ENCODE measurements around the gene SMAP2.
A peak's percentile ranks its signal among the peaks of the same experiment; 100 is the strongest.
"Not testable (repeated sequence)": the region's sequence is repeated elsewhere in the genome, so short reads cannot be mapped to it uniquely, and the experiment has no call there.

SMAP2 gene

DNA sequence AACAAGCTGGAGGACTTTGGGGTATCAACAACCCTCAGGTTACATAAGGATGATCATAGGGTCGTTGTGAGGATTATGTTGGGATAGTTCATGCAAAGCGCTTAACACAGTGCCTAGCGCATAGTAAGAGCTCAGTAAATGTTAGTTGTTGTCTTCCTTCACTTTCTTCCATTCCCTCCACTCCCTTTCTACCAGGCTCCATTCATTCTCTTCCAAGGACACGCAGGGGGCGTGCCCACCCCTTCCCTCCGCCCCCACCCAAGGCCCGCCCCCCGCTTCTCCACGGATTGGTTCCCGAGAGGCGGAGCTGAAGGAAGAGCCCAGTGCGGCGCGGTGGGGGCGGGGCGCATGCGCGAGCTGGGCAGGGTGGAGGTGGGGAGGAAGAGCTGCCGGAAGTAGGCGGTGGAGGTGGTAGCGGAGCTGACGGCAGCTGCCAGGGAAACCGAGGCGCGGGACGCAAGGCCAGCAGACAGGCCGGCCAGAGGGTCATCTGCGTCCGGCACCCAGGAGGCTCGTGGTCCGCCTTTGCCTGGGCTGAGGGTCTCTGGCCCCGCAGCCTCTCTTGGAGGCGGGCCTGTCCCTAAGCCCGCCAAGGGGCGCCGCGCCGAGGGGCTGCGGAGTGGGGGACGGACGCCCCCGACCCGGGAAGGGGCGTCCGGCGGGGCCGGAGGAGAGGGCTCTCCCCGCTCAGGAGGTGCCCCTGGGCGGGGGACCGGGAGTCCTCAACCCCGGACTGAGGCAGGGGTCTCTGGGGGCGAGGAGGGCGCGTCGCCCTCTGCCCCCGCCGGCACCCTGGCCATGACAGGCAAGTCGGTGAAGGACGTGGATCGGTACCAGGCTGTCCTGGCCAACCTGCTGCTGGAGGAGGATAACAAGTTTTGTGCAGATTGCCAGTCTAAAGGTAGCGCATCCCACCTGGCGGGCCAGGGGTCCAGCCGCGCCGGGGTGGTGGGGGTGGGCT, at the start of gene SMAP2:
SMAP2 (plus strand) TSS at position 405 of the 961 bp plus-strand sequence; CDS start at position 799, 394 bp downstream.
- H3K36me3 ChIP-seq (ENCODE audit: control insufficient read depth in 1 of 2, insufficient read depth in 2 of 2, low read length in 2 of 2): no peaks in the 10 kb centered on the region
- H3K4me1 ChIP-seq (ENCODE audit: control insufficient read depth in 1 of 2, insufficient read depth in 2 of 2, low read length in 2 of 2): peaks cover 11 to 15% of the 10 kb centered on the region in 2 donors
- H3K27ac ChIP-seq (ENCODE audit: low read depth, low read length): peak within 1 kb of the TSS; percentile 91
- H3K9ac ChIP-seq (ENCODE audit: low read depth in 1 of 2, low read length in 2 of 2): peak within 1 kb of the TSS; percentile 90 to 94
- H3K9me3 ChIP-seq (ENCODE audit: control insufficient read depth in 1 of 2, low read length in 2 of 2): no peaks in the 10 kb centered on the region
- peak within 1 kb of the TSS; percentile 84 to 92 for H3K4me3 ChIP-seq (ENCODE audit: low read depth in 1 of 2, low read length in 2 of 2)
- no peaks in the 10 kb centered on the region for H3K27me3 ChIP-seq (ENCODE audit: control insufficient read depth in 1 of 2, insufficient read depth in 2 of 2, low read length in 2 of 2)

DNA sequence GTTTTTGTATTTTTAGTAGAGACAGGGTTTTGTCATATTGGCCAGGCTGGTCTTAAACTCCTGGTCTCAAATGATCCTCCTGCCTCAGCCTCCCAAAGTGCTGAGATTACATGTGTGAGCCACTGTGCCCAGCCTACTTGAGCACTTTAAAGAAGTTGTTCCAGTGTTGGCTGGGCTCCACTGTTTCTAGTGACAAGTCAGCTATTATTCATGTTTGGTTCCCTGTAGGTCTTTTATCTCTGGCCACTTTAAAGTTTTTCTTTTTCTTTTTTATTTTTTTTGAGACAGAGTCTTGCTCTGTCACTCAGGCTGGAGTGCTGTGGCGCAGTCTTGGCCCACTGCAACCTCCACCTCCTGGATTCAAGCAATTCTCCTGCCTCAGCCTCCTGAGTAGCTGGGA, 42.1 kb upstream of the SMAP2 start:
- not testable (repeated sequence) for H3K4me1 ChIP-seq (ENCODE audit: control insufficient read depth in 1 of 2, insufficient read depth in 2 of 2, low read length in 2 of 2); H3K36me3 ChIP-seq (ENCODE audit: control insufficient read depth in 1 of 2, insufficient read depth in 2 of 2, low read length in 2 of 2); H3K9ac ChIP-seq (ENCODE audit: low read depth in 1 of 2, low read length in 2 of 2); H3K27me3 ChIP-seq (ENCODE audit: control insufficient read depth in 1 of 2, insufficient read depth in 2 of 2, low read length in 2 of 2); H3K9me3 ChIP-seq (ENCODE audit: control insufficient read depth in 1 of 2, low read length in 2 of 2); H3K27ac ChIP-seq (ENCODE audit: low read depth, low read length); H3K4me3 ChIP-seq (ENCODE audit: low read depth in 1 of 2, low read length in 2 of 2)

DNA sequence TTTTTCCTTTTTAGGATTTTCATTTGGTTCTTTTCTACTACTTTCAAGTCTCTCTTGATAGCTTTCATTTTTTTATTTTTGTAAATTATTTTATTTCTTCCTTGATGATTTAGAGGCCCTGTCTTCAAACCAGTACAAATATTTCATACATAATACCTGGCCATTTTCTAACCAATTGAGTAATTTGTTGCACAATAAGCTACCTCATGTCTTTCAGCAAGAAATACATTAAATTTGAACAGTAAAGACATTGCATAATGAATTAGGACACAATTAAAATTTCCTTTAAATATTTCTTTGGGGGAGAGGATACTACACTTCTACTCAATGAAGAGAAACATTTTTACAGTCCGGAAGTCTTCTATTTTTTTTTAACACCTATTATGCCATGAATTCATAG, 40.8 kb upstream of the SMAP2 start:
- Histone ChIP-seq H3K4me3 (ENCODE audit: low read depth in 1 of 2, low read length in 2 of 2) (no peak overlapping the region), H3K27me3 (ENCODE audit: control insufficient read depth in 1 of 2, insufficient read depth in 2 of 2, low read length in 2 of 2) (no peaks in the 10 kb centered on the region), H3K27ac (ENCODE audit: low read depth, low read length) (no peak overlapping the region), H3K9me3 (ENCODE audit: control insufficient read depth in 1 of 2, low read length in 2 of 2) (no peaks in the 10 kb centered on the region), H3K36me3 (ENCODE audit: control insufficient read depth in 1 of 2, insufficient read depth in 2 of 2, low read length in 2 of 2) (no peaks in the 10 kb centered on the region), H3K4me1 (ENCODE audit: control insufficient read depth in 1 of 2, insufficient read depth in 2 of 2, low read length in 2 of 2) (no peaks in the 10 kb centered on the region), H3K9ac (ENCODE audit: low read depth in 1 of 2, low read length in 2 of 2) (no peak overlapping the region)

DNA sequence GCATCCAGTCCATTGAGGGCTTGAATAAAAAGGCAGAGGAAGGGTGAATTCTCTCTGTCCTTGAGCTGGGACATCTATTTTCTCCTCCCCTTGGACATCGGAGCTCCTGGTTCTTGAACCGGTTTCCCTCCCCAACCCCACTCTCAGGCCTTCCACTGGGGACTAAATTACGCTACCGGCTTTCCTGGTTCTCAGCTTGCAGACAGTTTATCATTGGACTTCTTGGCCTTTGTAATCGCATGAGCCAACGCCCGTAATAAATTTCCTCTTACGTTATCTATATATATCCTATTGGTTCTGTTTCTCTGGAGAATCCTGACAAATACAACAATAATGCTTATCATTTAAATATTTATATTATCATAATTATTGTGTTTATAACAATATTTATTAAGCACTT, 36.1 kb upstream of the SMAP2 start:
- no peak overlapping the region for H3K27ac ChIP-seq (ENCODE audit: low read depth, low read length)
- H3K27me3 ChIP-seq (ENCODE audit: control insufficient read depth in 1 of 2, insufficient read depth in 2 of 2, low read length in 2 of 2): no peaks in the 10 kb centered on the region
- H3K9me3 ChIP-seq (ENCODE audit: control insufficient read depth in 1 of 2, low read length in 2 of 2): no peaks in the 10 kb centered on the region
- no peaks in the 10 kb centered on the region for H3K36me3 ChIP-seq (ENCODE audit: control insufficient read depth in 1 of 2, insufficient read depth in 2 of 2, low read length in 2 of 2)
- no peak overlapping the region for H3K9ac ChIP-seq (ENCODE audit: low read depth in 1 of 2, low read length in 2 of 2)
- peaks cover 0 to 9% of the 10 kb centered on the region in 2 donors for H3K4me1 ChIP-seq (ENCODE audit: control insufficient read depth in 1 of 2, insufficient read depth in 2 of 2, low read length in 2 of 2)
- no peak overlapping the region for H3K4me3 ChIP-seq (ENCODE audit: low read depth in 1 of 2, low read length in 2 of 2)

DNA sequence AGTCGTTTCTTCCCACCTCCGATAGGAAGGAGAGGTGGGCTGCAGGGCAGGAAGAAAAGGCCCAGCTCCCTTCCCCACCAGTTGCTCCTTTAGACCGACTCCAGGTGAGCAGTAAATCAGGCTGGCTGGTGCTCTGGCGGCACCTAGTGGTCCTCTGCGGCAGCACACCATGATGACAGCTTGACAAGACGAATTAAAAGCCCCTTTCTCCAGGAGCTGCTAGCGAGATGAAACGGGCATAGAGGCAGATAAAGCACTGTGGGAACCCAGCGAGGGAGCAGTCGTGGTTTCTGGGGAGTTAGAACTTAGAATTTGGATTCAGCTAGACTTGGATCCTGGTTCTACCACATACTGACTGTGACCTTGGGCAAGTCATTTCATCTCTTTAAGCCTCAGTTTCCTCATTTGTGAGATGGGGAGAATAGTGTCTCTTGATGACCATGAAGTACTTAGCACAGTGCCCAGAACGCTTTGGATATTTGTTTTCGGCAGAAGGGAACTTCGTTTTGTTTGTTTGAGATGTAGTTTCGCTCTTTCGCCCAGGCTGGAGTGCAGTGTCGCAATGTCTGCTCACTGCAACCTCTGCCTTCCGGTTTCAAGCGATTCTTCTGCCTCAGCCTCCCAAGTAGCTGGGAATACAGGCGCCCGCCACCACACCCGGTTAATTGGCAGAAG, 34.6 kb upstream of the SMAP2 start:
- H3K9ac ChIP-seq (ENCODE audit: low read depth in 1 of 2, low read length in 2 of 2): peak overlapping the region in 1 of 2 donors; percentile 15
- H3K27me3 ChIP-seq (ENCODE audit: control insufficient read depth in 1 of 2, insufficient read depth in 2 of 2, low read length in 2 of 2): no peaks in the 10 kb centered on the region
- H3K27ac ChIP-seq (ENCODE audit: low read depth, low read length): no peak overlapping the region
- H3K4me3 ChIP-seq (ENCODE audit: low read depth in 1 of 2, low read length in 2 of 2): peak overlapping the region; percentile 43 to 51
- peaks cover 0 to 9% of the 10 kb centered on the region in 2 donors for H3K4me1 ChIP-seq (ENCODE audit: control insufficient read depth in 1 of 2, insufficient read depth in 2 of 2, low read length in 2 of 2)
- H3K9me3 ChIP-seq (ENCODE audit: control insufficient read depth in 1 of 2, low read length in 2 of 2): no peaks in the 10 kb centered on the region
- H3K36me3 ChIP-seq (ENCODE audit: control insufficient read depth in 1 of 2, insufficient read depth in 2 of 2, low read length in 2 of 2): no peaks in the 10 kb centered on the region

DNA sequence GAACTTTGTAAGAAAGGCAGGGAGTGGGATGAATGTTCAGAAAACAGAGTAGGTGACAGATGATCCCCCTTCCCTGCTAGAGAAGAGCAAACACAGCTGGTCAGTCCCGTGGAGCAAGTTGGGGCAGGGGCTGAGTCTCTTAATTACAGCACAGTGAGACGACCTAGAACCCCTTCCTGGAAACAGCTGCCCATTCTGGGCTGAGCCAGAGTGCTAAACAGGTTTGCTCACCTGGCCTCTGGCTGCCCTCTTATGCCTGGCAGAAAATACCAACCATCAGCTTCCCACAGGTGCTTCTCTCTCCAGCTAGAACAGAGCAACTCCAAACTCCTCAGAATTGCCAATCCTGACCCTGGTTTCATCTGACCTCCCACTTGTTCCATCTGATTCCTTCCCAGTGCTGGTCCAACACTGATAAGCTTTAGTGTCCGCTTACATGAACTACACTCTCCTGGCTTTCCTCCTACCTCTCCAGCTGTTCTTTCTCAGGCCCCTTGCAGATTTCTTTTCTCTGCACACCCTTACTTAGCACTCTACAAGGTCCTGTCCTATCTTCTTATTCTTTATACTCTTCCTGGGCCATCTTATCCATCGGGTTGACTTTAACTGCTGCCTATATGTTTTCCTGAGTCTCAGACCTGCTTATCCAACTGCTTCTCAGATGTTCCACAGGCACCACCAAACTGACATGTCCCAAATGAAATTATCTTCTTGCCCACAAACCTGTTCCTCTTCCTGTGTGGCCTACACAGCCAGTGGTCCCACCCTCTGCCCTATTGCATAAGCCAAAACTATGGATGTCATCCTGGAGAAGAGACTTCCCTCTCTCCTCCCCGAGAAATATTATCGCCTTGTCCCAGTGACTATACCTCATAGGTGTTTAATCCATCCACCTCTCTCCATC, 33.9 kb upstream of the SMAP2 start:
- no peaks in the 10 kb centered on the region for H3K36me3 ChIP-seq (ENCODE audit: control insufficient read depth in 1 of 2, insufficient read depth in 2 of 2, low read length in 2 of 2)
- no peaks in the 10 kb centered on the region for H3K9me3 ChIP-seq (ENCODE audit: control insufficient read depth in 1 of 2, low read length in 2 of 2)
- no peak overlapping the region for H3K4me3 ChIP-seq (ENCODE audit: low read depth in 1 of 2, low read length in 2 of 2)
- H3K27ac ChIP-seq (ENCODE audit: low read depth, low read length): no peak overlapping the region
- no peaks in the 10 kb centered on the region for H3K27me3 ChIP-seq (ENCODE audit: control insufficient read depth in 1 of 2, insufficient read depth in 2 of 2, low read length in 2 of 2)
- no peak overlapping the region for H3K9ac ChIP-seq (ENCODE audit: low read depth in 1 of 2, low read length in 2 of 2)
- peaks cover 0 to 9% of the 10 kb centered on the region in 2 donors for H3K4me1 ChIP-seq (ENCODE audit: control insufficient read depth in 1 of 2, insufficient read depth in 2 of 2, low read length in 2 of 2)

DNA sequence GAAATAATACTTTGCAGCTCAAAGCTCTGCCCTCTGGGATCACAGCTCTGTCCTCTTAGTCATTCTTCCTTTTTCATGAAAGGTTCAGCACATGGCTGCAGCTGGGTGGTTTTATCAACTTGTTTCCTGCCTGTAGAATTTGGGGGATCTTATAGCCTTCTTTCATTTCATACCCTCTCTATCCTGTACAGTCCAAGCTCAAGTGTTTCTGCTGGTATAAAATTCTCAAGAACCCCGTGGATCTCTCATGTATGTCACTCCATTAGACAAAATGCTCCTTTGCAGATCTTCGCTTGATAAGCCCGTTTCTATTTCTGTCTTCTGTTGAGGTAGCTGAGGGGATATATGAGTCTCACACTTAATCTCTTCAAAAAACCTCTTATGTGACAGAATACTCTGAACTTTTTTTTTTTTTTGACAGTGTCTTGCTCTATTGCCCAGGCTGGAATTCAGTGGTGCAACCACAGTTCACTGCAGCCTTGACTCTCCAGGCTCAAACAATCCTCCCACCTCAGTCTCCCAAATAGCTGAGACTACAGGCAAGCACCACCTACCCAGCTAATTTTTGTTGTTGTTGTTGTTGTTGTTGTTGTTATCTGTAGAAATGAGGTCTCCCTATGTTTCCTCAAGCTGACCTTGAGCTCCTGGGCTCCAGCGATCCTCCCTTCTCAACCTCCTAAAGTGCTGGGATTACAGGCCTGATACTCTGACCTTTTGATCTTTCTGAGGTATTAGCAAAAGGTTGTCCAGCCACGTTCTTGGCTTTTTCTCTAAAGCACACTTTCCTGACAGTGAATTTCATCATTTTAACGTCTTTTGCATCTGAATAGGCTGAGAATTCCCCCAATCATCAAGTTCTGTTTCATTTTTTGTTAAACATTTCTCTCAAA, 31.8 kb upstream of the SMAP2 start:
- H3K9ac ChIP-seq (ENCODE audit: low read depth in 1 of 2, low read length in 2 of 2): no peak overlapping the region
- no peaks in the 10 kb centered on the region for H3K9me3 ChIP-seq (ENCODE audit: control insufficient read depth in 1 of 2, low read length in 2 of 2)
- peaks cover 0 to 9% of the 10 kb centered on the region in 2 donors for H3K4me1 ChIP-seq (ENCODE audit: control insufficient read depth in 1 of 2, insufficient read depth in 2 of 2, low read length in 2 of 2)
- no peak overlapping the region for H3K27ac ChIP-seq (ENCODE audit: low read depth, low read length)
- no peaks in the 10 kb centered on the region for H3K36me3 ChIP-seq (ENCODE audit: control insufficient read depth in 1 of 2, insufficient read depth in 2 of 2, low read length in 2 of 2)
- no peaks in the 10 kb centered on the region for H3K27me3 ChIP-seq (ENCODE audit: control insufficient read depth in 1 of 2, insufficient read depth in 2 of 2, low read length in 2 of 2)
- H3K4me3 ChIP-seq (ENCODE audit: low read depth in 1 of 2, low read length in 2 of 2): no peak overlapping the region

DNA sequence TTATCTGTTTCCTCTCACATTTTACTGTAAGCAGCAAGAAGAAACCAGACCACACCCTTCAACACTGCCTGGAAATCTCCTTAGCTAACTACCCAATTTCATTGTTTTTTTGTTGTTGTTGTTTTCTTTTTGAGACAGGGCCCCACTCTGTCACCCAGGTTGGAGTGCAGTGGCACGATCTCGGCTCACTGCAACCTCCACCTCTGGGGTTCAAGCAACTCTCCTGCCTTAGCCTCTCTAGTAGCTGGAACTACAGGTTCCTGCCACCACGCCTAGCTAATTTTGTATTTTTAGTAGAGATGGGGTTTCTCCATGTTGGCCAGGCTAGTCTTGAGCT, 31.2 kb upstream of the SMAP2 start:
- H3K4me3 ChIP-seq (ENCODE audit: low read depth in 1 of 2, low read length in 2 of 2); H3K9ac ChIP-seq (ENCODE audit: low read depth in 1 of 2, low read length in 2 of 2); H3K27me3 ChIP-seq (ENCODE audit: control insufficient read depth in 1 of 2, insufficient read depth in 2 of 2, low read length in 2 of 2); H3K36me3 ChIP-seq (ENCODE audit: control insufficient read depth in 1 of 2, insufficient read depth in 2 of 2, low read length in 2 of 2); H3K27ac ChIP-seq (ENCODE audit: low read depth, low read length); H3K9me3 ChIP-seq (ENCODE audit: control insufficient read depth in 1 of 2, low read length in 2 of 2); H3K4me1 ChIP-seq (ENCODE audit: control insufficient read depth in 1 of 2, insufficient read depth in 2 of 2, low read length in 2 of 2): not testable (repeated sequence)

DNA sequence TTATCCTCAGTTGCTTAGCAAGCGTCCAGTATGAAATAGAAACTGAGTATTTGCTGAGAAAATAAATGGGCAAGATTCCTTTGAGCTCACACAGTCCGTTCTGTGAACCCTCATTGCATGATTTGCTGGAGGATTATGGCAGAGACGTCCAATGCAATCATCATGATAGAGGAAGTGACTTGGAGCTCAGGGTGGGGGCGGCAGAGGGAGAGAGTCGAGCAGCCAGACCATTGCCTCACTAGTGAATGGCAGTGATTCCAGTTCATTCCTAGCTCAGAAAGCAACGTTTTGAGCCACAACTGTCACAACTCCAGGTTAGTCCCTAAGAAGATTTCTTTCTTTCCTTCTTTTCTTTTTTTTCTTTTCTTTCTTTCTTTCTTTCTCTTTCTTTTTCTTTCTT, 28.9 kb upstream of the SMAP2 start:
- Histone ChIP-seq H3K27me3 (ENCODE audit: control insufficient read depth in 1 of 2, insufficient read depth in 2 of 2, low read length in 2 of 2) (no peaks in the 10 kb centered on the region), H3K27ac (ENCODE audit: low read depth, low read length) (no peak overlapping the region), H3K4me1 (ENCODE audit: control insufficient read depth in 1 of 2, insufficient read depth in 2 of 2, low read length in 2 of 2) (peaks cover 0 to 3% of the 10 kb centered on the region in 2 donors), H3K9ac (ENCODE audit: low read depth in 1 of 2, low read length in 2 of 2) (no peak overlapping the region), H3K36me3 (ENCODE audit: control insufficient read depth in 1 of 2, insufficient read depth in 2 of 2, low read length in 2 of 2) (no peaks in the 10 kb centered on the region), H3K4me3 (ENCODE audit: low read depth in 1 of 2, low read length in 2 of 2) (no peak overlapping the region), H3K9me3 (ENCODE audit: control insufficient read depth in 1 of 2, low read length in 2 of 2) (no peaks in the 10 kb centered on the region)
